Activated naive CD4-positive, alpha-beta T cell treated with anti-CD3 and anti-CD28 coated beads for 36 hours (primary cell): ENCODE measurements around the gene PAQR8. TPM values are rescaled to one million over a fixed set of nuclear protein-coding genes. Genes with fewer than 3 reads are reported as not detected.

Experiments used
- CTCF ChIA-PET: fragments of 350-600 bp; sonication (Branson Sonifier 250); formaldehyde crosslinking; loops from one replicate; lab custom pipeline; 2021; ENCODE audit warnings: antibody characterized with exemption; lab: Charles Lee
- DNase-seq: peaks from one replicate; pipeline ENCODE4 v3.0.0-alpha.2; 2020
- H3K27ac Mint-ChIP-seq: one replicate; pipeline ENCODE4 v1.8.0; 2021; ENCODE audit warnings: mild to moderate bottlenecking, mixed read lengths
- H3K27me3 Mint-ChIP-seq: one replicate; pipeline ENCODE4 v1.8.0; 2021; ENCODE audit warnings: low read depth, mixed read lengths
- H3K36me3 Mint-ChIP-seq: one replicate; pipeline ENCODE4 v1.8.0; 2021; ENCODE audit warnings: low read depth, mixed read lengths
- H3K4me1 Mint-ChIP-seq: one replicate; pipeline ENCODE4 v1.8.0; 2021; ENCODE audit warnings: low read depth, mixed read lengths
- H3K4me3 Mint-ChIP-seq: one replicate; pipeline ENCODE4 v1.8.0; 2021; ENCODE audit warnings: mild to moderate bottlenecking, moderate library complexity, mixed read lengths
- H3K9me3 Mint-ChIP-seq: one replicate; pipeline ENCODE4 v1.8.0; 2021; ENCODE audit warnings: mixed read lengths
- intact Hi-C: fragments of 100-400 bp; cut with micrococcal nuclease; formaldehyde crosslinking; loops from one replicate; pipeline ENCODE4 v1.15.1; 2023
- total RNA-seq, 2 experiments: library from RNA; stranded (reverse); gene quantifications; one replicate each; pipeline ENCODE4 v1.2.3, GENCODE V29; 2021

PAQR8 gene, protein sequence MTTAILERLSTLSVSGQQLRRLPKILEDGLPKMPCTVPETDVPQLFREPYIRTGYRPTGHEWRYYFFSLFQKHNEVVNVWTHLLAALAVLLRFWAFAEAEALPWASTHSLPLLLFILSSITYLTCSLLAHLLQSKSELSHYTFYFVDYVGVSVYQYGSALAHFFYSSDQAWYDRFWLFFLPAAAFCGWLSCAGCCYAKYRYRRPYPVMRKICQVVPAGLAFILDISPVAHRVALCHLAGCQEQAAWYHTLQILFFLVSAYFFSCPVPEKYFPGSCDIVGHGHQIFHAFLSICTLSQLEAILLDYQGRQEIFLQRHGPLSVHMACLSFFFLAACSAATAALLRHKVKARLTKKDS
- 1 to 10 TPM; 6.8 to 9.2 TPM for total RNA-seq

DNA sequence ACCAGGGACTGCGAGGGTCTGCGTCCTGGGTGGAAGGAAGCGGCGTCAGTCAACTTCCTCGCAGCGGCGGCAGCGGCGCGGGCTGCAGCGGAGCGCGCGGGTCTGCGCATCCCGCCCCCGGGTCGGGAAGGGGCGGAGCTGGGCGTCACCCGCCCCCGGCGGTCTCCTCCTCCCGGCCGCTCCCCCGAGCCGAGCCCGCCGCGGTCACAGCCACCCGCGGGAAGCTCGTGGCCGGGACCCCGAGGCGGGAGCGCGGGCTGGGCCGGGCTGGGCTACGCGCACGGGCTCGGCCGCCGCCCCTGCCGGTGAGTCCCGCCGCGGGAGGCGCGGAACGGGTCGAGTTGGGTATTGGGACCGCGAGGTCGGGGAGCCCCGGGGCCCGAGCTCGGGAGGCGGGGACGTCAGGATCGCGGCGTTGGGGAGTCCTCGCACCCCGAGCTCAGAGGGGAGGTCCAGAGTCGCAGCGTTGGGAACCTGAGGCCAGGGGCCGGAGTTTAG lies at the start of gene PAQR8:
TSS of gene PAQR8 (plus strand) at position 207 of the 498 bp plus-strand sequence. CDS start 41,063 bp downstream, outside the sequence.
- CTCF ChIA-PET = interaction anchor here (0.7 to 3.6 kb wide), 21 partner anchors 9 to 214 kb away, joined by 3 to 57 read pairs (median 5); partner anchors contain the start of gene MCM3
- Mint-ChIP-seq H3K4me1 (peaks cover 38% of the 10 kb centered on the region), H3K27ac (peak within 1 kb of the TSS; percentile 91), H3K36me3 (peaks cover 11% of the 10 kb centered on the region), H3K9me3 (no peaks in the 10 kb centered on the region), H3K27me3 (no peaks in the 10 kb centered on the region), H3K4me3 (peak within 1 kb of the TSS; percentile 94)
- intact Hi-C loops = loop anchor here (1.0 to 2.0 kb wide), 7 partner anchors 25 to 201 kb away; partner anchors contain the start of gene MCM3
- DNase-seq = peak; percentile 81

DNA sequence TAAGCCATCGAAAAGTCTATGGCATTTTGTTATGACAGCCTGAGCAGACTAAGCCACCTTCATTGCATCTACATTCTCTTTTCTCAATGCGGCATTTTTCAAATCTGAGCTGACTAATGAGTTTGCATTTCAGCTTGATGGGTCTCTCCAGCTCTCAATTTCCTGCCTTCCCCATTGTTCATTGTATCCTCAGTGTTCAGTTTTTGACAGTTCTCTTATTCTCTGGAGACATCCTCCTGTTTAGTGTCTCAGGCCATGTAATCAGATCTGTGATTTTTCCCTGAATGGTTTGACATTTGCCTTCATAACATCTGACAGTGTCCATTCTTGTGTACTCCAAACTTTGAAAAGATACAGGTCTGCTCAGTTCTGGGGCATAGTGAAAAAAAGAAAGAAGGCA lies 49.5 kb upstream of the PAQR8 start:
- no peaks in the 10 kb centered on the region for H3K36me3 Mint-ChIP-seq
- intact Hi-C loops = no loop called here
- CTCF ChIA-PET = interaction anchor here (1.4 to 6.6 kb wide), 2 partner anchors 27 to 95 kb away, joined by 4 to 49 read pairs; partner anchors contain the start of gene MCM3

DNA sequence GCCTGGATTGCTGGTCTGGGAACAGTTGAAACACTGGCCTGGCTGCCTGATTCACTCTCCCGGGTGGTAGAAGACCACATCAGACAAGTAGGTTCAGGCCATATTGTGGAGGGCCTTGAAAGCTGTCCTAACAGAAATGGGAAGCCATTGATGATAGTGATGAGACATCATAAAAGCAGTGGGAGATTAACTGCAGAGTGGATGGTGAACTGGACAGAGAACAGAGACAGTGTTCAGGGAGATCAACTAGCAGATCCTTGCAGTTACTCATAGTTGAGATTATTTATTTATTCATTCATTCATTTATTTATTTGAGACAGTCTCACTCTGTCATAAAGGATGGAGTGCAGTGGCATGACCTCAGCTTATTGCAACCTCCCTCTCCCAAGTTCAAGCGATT lies 47.2 kb upstream of the PAQR8 start:
- peaks cover 38% of the 10 kb centered on the region for H3K4me1 Mint-ChIP-seq
- H3K27ac Mint-ChIP-seq = no peak overlapping the region
- no peak for DNase-seq
- no peaks in the 10 kb centered on the region for H3K9me3 Mint-ChIP-seq
- H3K4me3 Mint-ChIP-seq = no peak overlapping the region
- H3K27me3 Mint-ChIP-seq = no peaks in the 10 kb centered on the region
- CTCF ChIA-PET = no interaction called here
- H3K36me3 Mint-ChIP-seq = no peaks in the 10 kb centered on the region
- intact Hi-C loops = no loop called here

More for the DNA sequence above, 49.5 kb upstream of the PAQR8 start:
- H3K4me1 Mint-ChIP-seq = peaks cover 35% of the 10 kb centered on the region
- no peak overlapping the region for H3K27ac Mint-ChIP-seq
- no peaks in the 10 kb centered on the region for H3K9me3 Mint-ChIP-seq
- H3K4me3 Mint-ChIP-seq = no peak overlapping the region
- H3K27me3 Mint-ChIP-seq = no peaks in the 10 kb centered on the region
- DNase-seq = no peak

DNA sequence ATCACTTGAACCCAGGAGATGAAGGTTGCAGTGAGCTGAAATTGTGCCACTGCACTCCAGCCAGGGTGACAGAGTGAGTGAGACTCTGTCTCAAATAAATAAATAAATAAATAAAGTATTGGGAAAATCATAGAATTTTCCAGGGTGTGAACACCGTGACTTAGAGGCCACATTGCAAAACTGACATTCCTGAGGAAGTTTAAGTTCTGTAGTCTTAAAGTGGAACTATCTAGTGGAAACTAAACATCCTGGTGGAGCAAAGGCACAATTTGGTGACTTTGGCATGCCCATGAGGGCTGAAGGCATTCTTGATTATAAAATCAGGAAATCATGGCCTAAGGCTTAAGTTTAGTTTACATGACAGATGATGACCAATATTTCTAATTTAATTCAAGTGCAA lies 44.7 kb upstream of the PAQR8 start:
- intact Hi-C loops = no loop called here
- H3K27ac Mint-ChIP-seq = no peak overlapping the region
- H3K36me3 Mint-ChIP-seq = no peaks in the 10 kb centered on the region
- no peaks in the 10 kb centered on the region for H3K9me3 Mint-ChIP-seq
- H3K27me3 Mint-ChIP-seq = no peaks in the 10 kb centered on the region
- H3K4me1 Mint-ChIP-seq = peaks cover 27% of the 10 kb centered on the region
- DNase-seq = no peak
- CTCF ChIA-PET = no interaction called here
- H3K4me3 Mint-ChIP-seq = no peak overlapping the region

DNA sequence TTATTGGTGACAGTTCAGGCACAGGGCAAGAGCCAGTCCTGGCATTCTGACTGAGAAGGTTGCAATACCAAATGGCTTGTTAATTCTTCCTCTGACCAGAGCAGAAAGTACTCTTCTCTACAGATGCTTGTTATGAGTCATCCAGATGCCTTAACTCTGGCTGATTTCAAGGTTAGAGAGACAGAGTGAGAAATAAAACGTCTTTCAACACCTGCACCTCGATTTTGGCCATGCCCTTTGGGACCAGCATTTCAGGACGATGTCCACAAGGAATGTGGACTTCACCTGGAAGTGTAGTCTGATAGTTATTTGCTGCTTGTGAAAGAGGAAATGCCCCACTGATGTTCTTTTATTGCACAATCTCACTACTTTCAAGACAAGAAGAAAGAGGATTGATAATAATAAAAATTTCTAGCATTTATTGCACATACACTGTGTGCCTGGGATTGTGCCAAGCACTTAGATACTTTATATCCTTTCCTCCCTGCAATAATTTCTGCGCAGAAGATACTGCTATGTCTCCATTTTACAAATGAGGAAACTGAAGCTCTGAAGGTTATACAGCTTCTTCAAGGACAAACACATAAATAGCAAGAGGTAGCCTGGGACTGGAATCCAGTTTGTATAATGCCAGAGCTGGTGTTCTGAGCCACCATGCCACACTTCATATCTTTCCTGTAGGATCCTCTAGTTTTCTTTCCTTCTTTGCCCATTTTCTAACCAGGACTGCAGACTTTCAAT lies 43.9 kb upstream of the PAQR8 start:
- no peak overlapping the region for H3K27ac Mint-ChIP-seq
- no peaks in the 10 kb centered on the region for H3K27me3 Mint-ChIP-seq
- H3K9me3 Mint-ChIP-seq = no peaks in the 10 kb centered on the region
- H3K4me1 Mint-ChIP-seq = peaks cover 22% of the 10 kb centered on the region
- CTCF ChIA-PET = interaction anchor here (0.8 kb wide), 1 partner anchor 16 kb away, joined by 4 read pairs; no protein-coding TSS in a partner anchor
- H3K36me3 Mint-ChIP-seq = no peaks in the 10 kb centered on the region
- no peak overlapping the region for H3K4me3 Mint-ChIP-seq
- intact Hi-C loops = no loop called here
- no peak for DNase-seq

DNA sequence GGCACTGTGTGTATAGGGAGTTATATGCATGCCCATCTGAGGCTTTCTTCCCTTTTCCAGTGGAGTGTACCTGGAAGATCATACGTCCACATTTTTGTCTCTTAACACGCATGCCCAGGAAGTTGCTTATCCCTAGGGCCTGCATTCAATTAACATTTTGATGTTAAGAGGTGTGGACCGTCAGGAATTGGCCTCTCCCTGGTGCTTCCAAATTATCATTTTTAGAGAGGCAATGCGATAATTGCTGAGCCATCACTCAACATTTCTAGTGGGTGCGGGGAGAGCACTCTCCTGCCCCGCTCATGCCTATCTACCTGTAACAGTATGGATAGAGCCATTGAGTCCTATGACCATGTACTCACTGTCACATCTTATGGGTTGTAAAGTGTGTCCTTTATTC lies 37.8 kb upstream of the PAQR8 start:
- no peaks in the 10 kb centered on the region for H3K36me3 Mint-ChIP-seq
- no peak for DNase-seq
- H3K4me3 Mint-ChIP-seq = no peak overlapping the region
- H3K27me3 Mint-ChIP-seq = no peaks in the 10 kb centered on the region
- H3K4me1 Mint-ChIP-seq = peaks cover 4% of the 10 kb centered on the region
- no peak overlapping the region for H3K27ac Mint-ChIP-seq
- CTCF ChIA-PET = no interaction called here
- intact Hi-C loops = no loop called here
- no peaks in the 10 kb centered on the region for H3K9me3 Mint-ChIP-seq

DNA sequence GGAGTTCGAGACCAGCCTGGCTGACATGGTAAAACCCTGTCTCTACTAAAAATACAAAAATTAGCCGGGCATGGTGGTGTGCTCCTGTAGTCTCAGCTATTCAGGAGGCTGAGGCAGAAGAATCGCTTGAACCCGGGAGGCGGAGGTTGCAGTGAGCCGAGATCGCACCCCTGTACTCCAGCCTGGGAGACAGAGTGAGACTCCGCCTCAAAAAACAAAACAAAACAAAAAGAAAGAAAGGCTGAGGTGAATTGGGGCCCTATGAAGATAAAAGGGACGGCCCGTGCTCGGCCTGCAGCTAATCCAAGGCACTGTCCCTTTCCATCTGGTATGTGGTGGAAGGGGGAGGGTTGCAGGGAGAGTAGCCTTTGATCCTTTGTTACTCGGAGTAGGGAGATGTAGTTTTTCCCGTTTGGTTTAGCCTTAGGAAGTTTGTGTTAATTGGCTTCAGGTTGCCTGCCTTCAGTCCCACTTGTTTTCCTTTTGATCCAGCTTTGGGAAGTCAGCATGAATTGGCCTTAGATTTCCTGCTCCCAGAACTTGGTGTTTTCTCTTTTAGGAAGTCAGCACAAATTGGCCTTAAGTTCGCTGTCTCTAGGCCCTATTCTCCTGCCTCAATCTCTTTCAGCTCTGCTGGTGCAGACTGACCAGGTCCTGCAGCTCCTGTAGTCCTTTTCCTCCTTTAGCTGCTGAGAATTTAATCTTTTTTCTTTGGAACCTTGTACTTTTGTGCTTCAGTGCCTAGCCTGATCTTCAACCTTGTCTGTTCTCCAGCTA lies 36.1 kb upstream of the PAQR8 start:
- no peak for DNase-seq
- Mint-ChIP-seq H3K27me3 (no peaks in the 10 kb centered on the region), H3K36me3 (no peaks in the 10 kb centered on the region), H3K4me1 (peaks cover 3% of the 10 kb centered on the region), H3K9me3 (no peaks in the 10 kb centered on the region), H3K4me3 (no peak overlapping the region), H3K27ac (no peak overlapping the region)
- intact Hi-C loops = no loop called here
- CTCF ChIA-PET = no interaction called here

DNA sequence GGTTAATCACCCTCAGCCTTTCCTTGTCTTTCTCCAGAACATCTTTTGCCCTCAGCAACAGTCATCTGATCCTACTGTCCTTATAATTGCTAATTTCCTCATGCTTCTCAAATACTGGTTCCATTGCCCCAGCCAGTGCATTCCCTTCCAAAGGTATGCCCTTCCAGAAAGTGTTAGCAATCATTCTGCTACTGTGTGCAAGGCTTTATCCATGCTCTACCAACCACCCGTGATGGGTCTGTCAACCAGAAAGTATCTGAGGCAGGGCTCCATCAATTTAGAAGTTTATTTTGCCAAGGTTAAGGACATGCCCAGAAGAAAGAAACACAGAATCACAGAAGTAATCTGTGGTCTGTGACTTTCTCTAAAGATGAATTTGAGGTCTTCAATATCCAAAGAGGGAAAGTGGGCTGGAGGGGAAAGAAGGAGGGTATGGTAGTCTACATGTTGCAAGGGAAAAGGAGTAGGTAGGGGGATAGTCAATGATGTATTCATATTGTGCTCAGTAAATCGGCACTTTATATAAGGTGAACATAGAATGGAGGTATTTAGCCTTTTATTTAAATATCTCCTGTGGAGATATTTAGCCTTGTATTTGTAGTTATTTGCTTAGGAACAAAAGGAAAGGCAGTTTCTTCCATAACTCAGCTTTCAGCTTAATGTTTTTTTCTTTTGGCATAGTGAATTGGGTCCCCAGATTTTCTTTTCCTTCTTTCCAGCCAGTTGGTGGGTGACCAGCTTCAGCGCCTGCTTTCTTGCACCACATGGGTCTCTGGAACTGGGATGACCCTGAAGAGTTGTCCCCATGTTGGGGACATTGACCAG lies 35.2 kb upstream of the PAQR8 start:
- no peak for DNase-seq
- no peak overlapping the region for H3K4me3 Mint-ChIP-seq
- H3K27ac Mint-ChIP-seq = no peak overlapping the region
- H3K9me3 Mint-ChIP-seq = no peaks in the 10 kb centered on the region
- intact Hi-C loops = no loop called here
- H3K4me1 Mint-ChIP-seq = peaks cover 6% of the 10 kb centered on the region
- no peaks in the 10 kb centered on the region for H3K36me3 Mint-ChIP-seq
- CTCF ChIA-PET = interaction anchor here (0.8 kb wide), 1 partner anchor 41 kb away, joined by 3 read pairs; no protein-coding TSS in a partner anchor
- H3K27me3 Mint-ChIP-seq = no peaks in the 10 kb centered on the region

DNA sequence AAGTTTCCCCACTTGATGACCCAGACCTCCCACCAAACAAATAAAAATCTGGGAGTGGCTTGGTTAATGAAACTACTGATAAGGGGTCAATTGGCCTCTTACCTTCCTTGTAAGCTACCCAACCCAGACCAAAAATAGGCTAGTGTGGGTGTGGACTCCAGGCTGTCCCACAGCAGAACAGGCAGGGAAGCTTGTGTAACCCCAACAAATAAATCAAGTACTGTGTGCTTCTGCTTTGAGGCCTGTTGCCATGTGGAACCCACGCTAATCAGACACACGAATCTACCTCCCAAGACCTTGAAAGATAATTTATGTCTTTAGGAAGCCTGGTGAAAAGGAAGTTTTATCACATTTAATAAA lies 33.7 kb upstream of the PAQR8 start:
- Mint-ChIP-seq H3K4me3 (no peak overlapping the region), H3K27me3 (no peaks in the 10 kb centered on the region), H3K36me3 (no peaks in the 10 kb centered on the region), H3K27ac (no peak overlapping the region), H3K4me1 (peaks cover 20% of the 10 kb centered on the region), H3K9me3 (no peaks in the 10 kb centered on the region)
- CTCF ChIA-PET = interaction anchor here (0.9 kb wide), 2 partner anchors 23 to 42 kb away, joined by 3 read pairs; no protein-coding TSS in a partner anchor
- DNase-seq = no peak
- intact Hi-C loops = no loop called here

DNA sequence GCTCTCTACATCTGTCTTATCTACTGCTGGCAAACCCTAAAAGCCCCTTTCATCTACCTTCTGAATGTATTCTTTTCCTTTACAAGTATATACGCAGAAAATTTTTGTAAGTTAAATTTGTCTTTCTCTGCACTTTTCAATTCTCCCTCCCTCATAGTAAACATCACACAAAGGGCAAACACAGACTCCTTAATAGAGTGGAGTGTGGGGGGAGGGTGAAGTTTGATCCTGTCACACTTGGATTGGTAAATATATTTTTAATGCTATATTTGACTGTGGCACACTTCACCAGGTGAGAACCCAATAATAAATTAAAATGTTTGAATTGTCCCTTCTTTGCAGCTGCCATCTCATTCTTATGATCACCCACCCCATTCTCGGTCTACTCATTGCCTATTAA lies 33.2 kb upstream of the PAQR8 start:
- Mint-ChIP-seq H3K27me3 (no peaks in the 10 kb centered on the region), H3K4me1 (peaks cover 24% of the 10 kb centered on the region), H3K27ac (no peak overlapping the region), H3K36me3 (no peaks in the 10 kb centered on the region), H3K9me3 (no peaks in the 10 kb centered on the region), H3K4me3 (no peak overlapping the region)
- CTCF ChIA-PET = interaction anchor here (0.9 to 1.1 kb wide), 2 partner anchors 36 to 43 kb away, joined by 3 read pairs; no protein-coding TSS in a partner anchor
- no peak for DNase-seq
- intact Hi-C loops = no loop called here

DNA sequence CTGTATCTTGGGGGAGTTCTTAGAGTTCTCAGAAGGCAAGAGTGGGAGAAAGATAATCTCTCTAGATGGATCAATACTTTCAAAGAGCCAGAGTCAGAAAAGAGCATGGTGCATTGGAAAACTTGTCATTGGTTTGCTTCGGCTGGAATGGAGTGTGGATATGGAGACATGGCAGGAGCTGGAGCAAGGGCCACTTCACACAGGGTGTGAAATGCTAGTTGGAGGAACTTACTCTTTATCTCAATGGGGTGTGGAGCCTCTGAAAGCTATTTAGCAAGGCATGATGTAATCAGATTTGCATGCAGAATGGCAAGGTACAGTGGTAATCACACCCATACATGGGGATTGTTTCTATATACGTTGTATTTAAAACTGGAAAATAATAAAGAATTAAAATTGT lies 31.5 kb upstream of the PAQR8 start:
- Mint-ChIP-seq H3K4me3 (no peak overlapping the region), H3K27me3 (no peaks in the 10 kb centered on the region), H3K36me3 (no peaks in the 10 kb centered on the region), H3K9me3 (no peaks in the 10 kb centered on the region), H3K4me1 (peaks cover 41% of the 10 kb centered on the region), H3K27ac (no peak overlapping the region)
- no peak for DNase-seq
- CTCF ChIA-PET = interaction anchor here (0.5 to 1.5 kb wide), 3 partner anchors 20 to 321 kb away, joined by 3 to 4 read pairs (median 4); no protein-coding TSS in a partner anchor
- intact Hi-C loops = no loop called here
